Activated T-helper 2 cell treated with anti-CD3 and anti-CD28 coated beads, Interferon-gamma antibody, Interleukin-2, Interleukin-4, amounts not matched to agents 10 μg/mL and 5 μg/mL and 100 μg/mL, durations not matched to agents 14 hours and 24 hours and 36 hours (primary cell): ENCODE measurements around the gene GNAI3. TPM values are rescaled to one million over a fixed set of nuclear protein-coding genes. Genes with fewer than 3 reads are reported as not detected.

Source experiments
- DNase-seq: peaks from one replicate; pipeline ENCODE4 v3.0.0; 2021; ENCODE audit warnings: low spot score
- H3K27ac Mint-ChIP-seq: one replicate; pipeline ENCODE4 v1.8.0; 2021; ENCODE audit warnings: mixed read lengths
- H3K27me3 Mint-ChIP-seq: one replicate; pipeline ENCODE4 v1.8.0; 2021; ENCODE audit warnings: low read depth, mixed read lengths
- H3K36me3 Mint-ChIP-seq: one replicate; pipeline ENCODE4 v1.8.0; 2021; ENCODE audit warnings: low read depth, mixed read lengths
- H3K4me1 Mint-ChIP-seq: one replicate; pipeline ENCODE4 v1.8.0; 2021; ENCODE audit warnings: low read depth, mixed read lengths
- H3K4me3 Mint-ChIP-seq: one replicate; pipeline ENCODE4 v1.8.0; 2021; ENCODE audit warnings: low read depth, mild to moderate bottlenecking, moderate library complexity, mixed read lengths
- H3K9me3 Mint-ChIP-seq: one replicate; pipeline ENCODE4 v1.8.0; 2021; ENCODE audit warnings: mixed read lengths
- intact Hi-C: fragments of 100-400 bp; cut with micrococcal nuclease; formaldehyde crosslinking; loops from one replicate; pipeline ENCODE4 v1.15.1; 2023
- total RNA-seq: library from RNA; stranded (reverse); gene quantifications from 2 replicates; pipeline ENCODE4 v1.2.3, GENCODE V29; 2022

GNAI3 gene
- total RNA-seq, 1 donor from 2014 or later, result 8.9 TPM

GRCh38 chr1:109513110-109513710, 35.2 kb upstream of the GNAI3 start:
- intact Hi-C loops, result no loop called here
- no peaks in the 10 kb centered on the region for H3K9me3 Mint-ChIP-seq
- no peaks in the 10 kb centered on the region for H3K36me3 Mint-ChIP-seq
- no peak overlapping the region for H3K4me3 Mint-ChIP-seq
- no peak overlapping the region for H3K27ac Mint-ChIP-seq
- peaks cover 41% of the 10 kb centered on the region for H3K27me3 Mint-ChIP-seq
- DNase-seq, result no peak
- peaks cover 10% of the 10 kb centered on the region for H3K4me1 Mint-ChIP-seq

DNA sequence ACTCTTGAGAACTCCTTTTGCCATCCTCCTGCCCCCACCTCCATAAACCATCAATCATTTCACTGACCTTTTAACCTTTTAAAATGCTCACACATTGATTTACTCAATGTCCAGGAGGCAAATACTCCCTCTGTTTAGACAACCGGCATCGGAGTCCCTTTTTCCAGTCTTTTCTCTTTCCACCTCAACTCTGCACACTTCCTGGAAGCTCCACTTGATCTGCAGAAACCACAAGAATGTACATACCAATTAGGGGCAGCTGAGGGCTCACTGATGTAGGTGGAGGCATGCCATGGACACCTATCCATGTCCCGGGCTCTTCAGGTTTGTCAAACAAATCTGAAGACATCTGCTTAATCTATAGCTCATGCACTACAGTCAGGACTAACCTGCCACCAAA, 33.6 kb upstream of the GNAI3 start:
- DNase-seq, result no peak
- Mint-ChIP-seq H3K27ac (no peak overlapping the region), H3K27me3 (peaks cover 30% of the 10 kb centered on the region), H3K4me1 (peaks cover 3% of the 10 kb centered on the region), H3K36me3 (no peaks in the 10 kb centered on the region), H3K4me3 (no peak overlapping the region), H3K9me3 (no peaks in the 10 kb centered on the region)
- intact Hi-C loops, result no loop called here

- Mint-ChIP-seq H3K9me3 (no peaks in the 10 kb centered on the region), H3K27ac (no peak overlapping the region), H3K4me3 (no peak overlapping the region)
These were observed 31.5 kb upstream of the GNAI3 start for GRCh38 chr1:109516872-109517271.

GRCh38 chr1:109517337-109517736, 31.1 kb upstream of the GNAI3 start:
- no peak overlapping the region for H3K4me3 Mint-ChIP-seq
- no peaks in the 10 kb centered on the region for H3K36me3 Mint-ChIP-seq
- H3K4me1 Mint-ChIP-seq, result no peaks in the 10 kb centered on the region
- DNase-seq, result no peak
- intact Hi-C loops, result no loop called here
- H3K27me3 Mint-ChIP-seq, result peaks cover 20% of the 10 kb centered on the region
- no peak overlapping the region for H3K27ac Mint-ChIP-seq
- H3K9me3 Mint-ChIP-seq, result no peaks in the 10 kb centered on the region

More at GRCh38 chr1:109516872-109517271, 31.5 kb upstream of the GNAI3 start:
- H3K4me1 Mint-ChIP-seq, result no peaks in the 10 kb centered on the region
- H3K36me3 Mint-ChIP-seq, result no peaks in the 10 kb centered on the region
- intact Hi-C loops, result no loop called here
- no peak for DNase-seq
- H3K27me3 Mint-ChIP-seq, result peaks cover 18% of the 10 kb centered on the region

DNA sequence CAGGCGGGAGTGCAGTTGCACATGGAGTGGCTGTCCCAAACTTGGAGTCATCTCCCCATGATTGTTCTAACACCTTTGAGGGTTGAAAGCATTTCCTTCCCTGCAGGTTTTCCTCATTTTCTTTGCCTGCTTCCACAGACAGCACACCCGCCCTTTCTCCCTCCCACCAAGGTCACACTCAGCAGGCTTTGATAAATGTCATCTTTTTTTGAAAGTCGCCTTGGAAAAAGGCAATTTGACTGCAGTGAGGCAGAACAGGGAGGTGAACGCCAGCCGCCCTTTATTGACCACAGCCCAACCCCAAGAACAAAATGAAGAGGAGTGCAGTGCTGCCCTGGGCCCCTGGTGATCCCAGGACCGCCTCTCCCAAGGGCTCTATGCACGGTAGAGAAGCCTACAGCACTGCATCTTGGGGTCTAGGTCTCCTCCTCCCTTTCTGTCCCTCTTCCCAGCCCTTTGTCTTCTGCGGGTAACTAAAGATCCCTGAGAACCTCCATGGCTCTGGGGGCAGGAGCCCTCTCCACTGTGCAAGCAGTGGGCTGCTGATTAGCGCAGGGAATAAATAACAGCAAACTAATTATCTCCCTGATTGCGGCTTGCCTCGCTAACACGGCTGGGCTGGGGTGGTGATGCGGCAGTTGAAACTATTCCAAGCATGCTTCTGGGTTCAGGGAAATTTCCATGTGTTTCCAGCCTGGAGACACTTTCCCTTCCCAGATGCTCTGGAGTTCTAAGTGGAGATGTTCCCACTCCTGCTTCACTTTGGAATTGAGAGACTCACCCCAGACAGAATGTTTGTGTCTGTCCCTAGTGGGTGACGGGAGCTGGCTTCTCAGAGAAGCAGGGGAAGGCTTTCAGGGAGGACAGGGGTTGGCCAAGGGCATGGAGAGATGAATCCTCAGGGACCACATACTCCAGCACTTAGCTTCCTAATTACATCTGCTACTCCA, 27.1 kb upstream of the GNAI3 start:
- Mint-ChIP-seq H3K27me3 (peaks cover 20% of the 10 kb centered on the region), H3K36me3 (no peaks in the 10 kb centered on the region), H3K27ac (no peak overlapping the region), H3K9me3 (no peaks in the 10 kb centered on the region), H3K4me3 (no peak overlapping the region), H3K4me1 (no peaks in the 10 kb centered on the region)
- no peak for DNase-seq
- intact Hi-C loops, result no loop called here

DNA sequence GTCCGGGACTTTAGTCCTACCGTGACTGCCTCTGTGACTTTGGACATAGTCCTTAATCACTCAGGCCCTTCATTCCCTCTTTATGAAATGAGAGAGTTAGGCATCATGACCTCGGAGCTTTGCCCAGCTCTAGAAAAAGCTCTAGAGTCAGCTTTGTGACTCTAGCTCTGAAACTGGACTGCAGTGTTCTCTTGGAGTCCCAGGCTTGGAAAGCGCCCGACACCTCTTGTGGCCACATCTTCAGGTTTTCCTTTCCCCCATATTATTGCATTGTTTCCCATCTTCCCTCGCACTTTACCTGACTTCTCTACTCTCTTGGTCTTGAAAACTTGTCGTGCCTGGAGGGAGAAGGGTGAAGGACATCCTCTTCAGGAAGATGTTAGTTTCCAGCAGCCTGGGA, 26.4 kb upstream of the GNAI3 start:
- no peaks in the 10 kb centered on the region for H3K4me1 Mint-ChIP-seq
- H3K27ac Mint-ChIP-seq, result no peak overlapping the region
- H3K27me3 Mint-ChIP-seq, result peaks cover 20% of the 10 kb centered on the region
- intact Hi-C loops, result no loop called here
- no peaks in the 10 kb centered on the region for H3K36me3 Mint-ChIP-seq
- no peak for DNase-seq
- no peak overlapping the region for H3K4me3 Mint-ChIP-seq
- no peaks in the 10 kb centered on the region for H3K9me3 Mint-ChIP-seq

GRCh38 chr1:109523706-109524105, 24.7 kb upstream of the GNAI3 start:
- no peaks in the 10 kb centered on the region for H3K9me3 Mint-ChIP-seq
- intact Hi-C loops, result no loop called here
- no peaks in the 10 kb centered on the region for H3K36me3 Mint-ChIP-seq
- no peak overlapping the region for H3K4me3 Mint-ChIP-seq
- peaks cover 20% of the 10 kb centered on the region for H3K27me3 Mint-ChIP-seq
- no peaks in the 10 kb centered on the region for H3K4me1 Mint-ChIP-seq
- H3K27ac Mint-ChIP-seq, result no peak overlapping the region
- DNase-seq, result no peak

- no peak for DNase-seq
- H3K4me1 Mint-ChIP-seq, result peaks cover 11% of the 10 kb centered on the region
- H3K4me3 Mint-ChIP-seq, result no peak overlapping the region
- H3K36me3 Mint-ChIP-seq, result no peaks in the 10 kb centered on the region
- intact Hi-C loops, result no loop called here
- no peaks in the 10 kb centered on the region for H3K9me3 Mint-ChIP-seq
- peaks cover 10% of the 10 kb centered on the region for H3K27me3 Mint-ChIP-seq
- H3K27ac Mint-ChIP-seq, result no peak overlapping the region
These were observed 21.2 kb upstream of the GNAI3 start for GRCh38 chr1:109527098-109527811.

DNA sequence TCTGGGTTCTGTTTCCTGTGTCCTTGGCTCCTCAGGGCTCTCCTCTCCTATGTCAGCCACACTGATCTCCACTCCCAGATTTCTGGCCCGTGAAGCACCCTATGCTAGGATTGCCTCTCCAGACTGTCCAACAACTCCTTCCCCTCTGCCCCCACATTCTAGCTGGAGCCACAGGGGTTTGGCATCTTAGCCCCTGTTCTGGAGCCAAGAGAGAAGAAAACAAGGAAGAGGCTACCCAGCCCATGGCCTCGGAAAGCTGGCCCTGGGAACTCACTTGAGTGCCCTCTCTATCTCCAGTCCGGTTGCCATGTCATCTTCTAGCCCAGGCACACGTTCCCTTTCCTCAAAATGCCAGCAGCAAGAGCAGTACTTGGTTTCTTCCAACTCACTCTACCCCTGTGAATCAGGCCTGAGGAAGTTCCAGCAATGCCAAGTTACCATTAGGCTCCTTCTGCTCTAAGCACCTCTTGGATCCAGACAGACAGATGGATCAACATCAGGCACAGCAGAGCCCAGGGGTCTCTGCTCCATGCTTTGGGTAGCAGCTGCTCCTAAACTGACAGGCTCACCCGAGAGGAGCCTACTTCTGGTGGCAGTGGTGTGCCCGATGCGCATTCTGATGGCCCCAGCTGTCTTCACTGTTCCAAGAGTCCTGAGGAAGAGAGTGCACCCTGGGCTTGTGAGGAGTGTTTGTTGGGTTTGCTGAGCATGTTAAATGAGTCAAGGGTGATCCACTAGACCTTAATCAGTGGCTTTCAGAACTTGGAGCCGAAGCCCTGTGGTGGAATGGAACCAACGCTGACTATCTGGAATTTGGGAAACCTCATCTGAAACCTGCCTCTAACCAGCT, 20.3 kb upstream of the GNAI3 start:
- Mint-ChIP-seq H3K4me1 (peaks cover 18% of the 10 kb centered on the region), H3K9me3 (no peaks in the 10 kb centered on the region), H3K27ac (no peak overlapping the region), H3K4me3 (no peak overlapping the region), H3K36me3 (no peaks in the 10 kb centered on the region), H3K27me3 (peaks cover 8% of the 10 kb centered on the region)
- DNase-seq, result no peak
- intact Hi-C loops, result no loop called here

- intact Hi-C loops, result no loop called here
- no peak overlapping the region for H3K4me3 Mint-ChIP-seq
- no peak overlapping the region for H3K27ac Mint-ChIP-seq
- H3K4me1 Mint-ChIP-seq, result peaks cover 19% of the 10 kb centered on the region
- H3K27me3 Mint-ChIP-seq, result peaks cover 8% of the 10 kb centered on the region
- no peaks in the 10 kb centered on the region for H3K9me3 Mint-ChIP-seq
- no peaks in the 10 kb centered on the region for H3K36me3 Mint-ChIP-seq
- no peak for DNase-seq
These were observed 19.7 kb upstream of the GNAI3 start for GRCh38 chr1:109528712-109529111.

DNA sequence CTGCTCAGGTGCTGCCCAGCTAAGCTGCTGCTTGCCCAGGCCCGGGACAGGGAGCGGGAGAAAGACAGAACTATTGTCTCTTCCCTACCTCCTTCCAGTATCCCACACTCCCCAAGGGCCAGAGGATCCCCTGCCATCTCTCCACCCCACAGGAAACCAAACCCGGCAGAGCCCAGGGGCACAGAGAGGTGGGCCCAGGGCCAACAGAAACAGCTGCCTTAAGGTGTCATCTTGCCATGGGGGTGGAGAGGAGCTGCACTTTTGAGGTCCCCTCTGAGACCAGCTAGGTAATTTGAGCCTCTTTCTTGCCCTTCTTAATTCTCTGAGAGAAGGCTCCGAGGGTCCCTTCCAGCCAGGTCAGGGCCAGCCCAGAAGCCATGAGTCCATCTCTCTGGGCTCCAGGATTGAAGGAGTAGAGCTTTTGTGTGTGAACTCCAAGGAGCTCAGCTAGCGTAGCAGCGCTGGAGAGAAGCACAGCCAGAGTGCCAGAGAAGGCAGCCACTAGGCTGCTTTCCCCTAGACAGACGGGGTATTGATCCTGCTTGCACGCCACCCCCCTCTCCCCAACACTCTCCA, 18.4 kb upstream of the GNAI3 start:
- Mint-ChIP-seq H3K27ac (no peak overlapping the region), H3K36me3 (no peaks in the 10 kb centered on the region), H3K4me1 (peaks cover 19% of the 10 kb centered on the region), H3K27me3 (peaks cover 3% of the 10 kb centered on the region), H3K9me3 (no peaks in the 10 kb centered on the region), H3K4me3 (no peak overlapping the region)
- intact Hi-C loops, result loop anchor here (10.0 kb wide), 1 partner anchor 415 kb away; the partner anchor contains the start of gene ELAPOR1
- DNase-seq, result no peak
